ENCODE measurements around the gene ARHGEF26. TPM values are rescaled to one million over a fixed set of nuclear protein-coding genes. Genes with fewer than 3 reads are reported as not detected.

ARHGEF26 gene
- total RNA-seq, 1 donor from 2014 or later: not detected

GRCh38 chr3:154178172-154178571 lies 57.0 kb downstream of the ARHGEF26 start:
- ATAC-seq (ENCODE audit: low read depth): no peak
- no peaks in the 10 kb centered on the region for H3K4me1 Mint-ChIP-seq

GRCh38 chr3:154180836-154181691 lies 59.9 kb downstream of the ARHGEF26 start:
- intact Hi-C loops (cut with micrococcal nuclease): no loop called here
- Mint-ChIP-seq H3K4me1 (no peaks in the 10 kb centered on the region), H3K9me3 (peaks cover 3% of the 10 kb centered on the region), H3K27ac (no peak overlapping the region), H3K4me3 (no peak overlapping the region), H3K27me3 (no peaks in the 10 kb centered on the region), H3K36me3 (ENCODE audit: low read depth) (no peaks in the 10 kb centered on the region)
- DNase-seq: no peak
- no peak for ATAC-seq (ENCODE audit: low read depth)
- TF ChIP-seq CTCF (IDR thresholded peaks at IDR 0.05): no peak
- CTCF ChIA-PET: no interaction called here
- POLR2A ChIA-PET: no interaction called here

More at GRCh38 chr3:154178172-154178571, 57.0 kb downstream of the ARHGEF26 start:
- POLR2A ChIA-PET: no interaction called here
- DNase-seq: no peak
- H3K4me3 Mint-ChIP-seq: no peak overlapping the region
- H3K27ac Mint-ChIP-seq: no peak overlapping the region
- H3K27me3 Mint-ChIP-seq: no peaks in the 10 kb centered on the region
- intact Hi-C loops (cut with micrococcal nuclease): no loop called here
- no peak for TF ChIP-seq CTCF (IDR thresholded peaks at IDR 0.05)
- H3K36me3 Mint-ChIP-seq (ENCODE audit: low read depth): no peaks in the 10 kb centered on the region
- peaks cover 3% of the 10 kb centered on the region for H3K9me3 Mint-ChIP-seq
- CTCF ChIA-PET: no interaction called here

- TF ChIP-seq CTCF (IDR thresholded peaks at IDR 0.05): no peak
- H3K9me3 Mint-ChIP-seq: peaks cover 3% of the 10 kb centered on the region
- POLR2A ChIA-PET: no interaction called here
- H3K4me3 Mint-ChIP-seq: no peak overlapping the region
- intact Hi-C loops (cut with micrococcal nuclease): no loop called here
- no peak overlapping the region for H3K27ac Mint-ChIP-seq
- H3K4me1 Mint-ChIP-seq: no peaks in the 10 kb centered on the region
- CTCF ChIA-PET: no interaction called here
- no peaks in the 10 kb centered on the region for H3K36me3 Mint-ChIP-seq (ENCODE audit: low read depth)
- no peaks in the 10 kb centered on the region for H3K27me3 Mint-ChIP-seq
- ATAC-seq (ENCODE audit: low read depth) (no peak), DNase-seq (no peak)
Observed at GRCh38 chr3:154182322-154182922, 61.2 kb downstream of the ARHGEF26 start.

GRCh38 chr3:154182975-154183374 lies 61.8 kb downstream of the ARHGEF26 start:
- DNase-seq (no peak), ATAC-seq (ENCODE audit: low read depth) (no peak)
- Mint-ChIP-seq H3K4me3 (no peak overlapping the region), H3K9me3 (peaks cover 3% of the 10 kb centered on the region), H3K36me3 (ENCODE audit: low read depth) (no peaks in the 10 kb centered on the region), H3K27ac (no peak overlapping the region), H3K4me1 (no peaks in the 10 kb centered on the region), H3K27me3 (no peaks in the 10 kb centered on the region)
- no peak for TF ChIP-seq CTCF (IDR thresholded peaks at IDR 0.05)
- intact Hi-C loops (cut with micrococcal nuclease): no loop called here
- ChIA-PET CTCF (no interaction called here), POLR2A (no interaction called here)

GRCh38 chr3:154184582-154184981 lies 63.4 kb downstream of the ARHGEF26 start:
- no peak for DNase-seq
- no peak overlapping the region for H3K27ac Mint-ChIP-seq
- no peaks in the 10 kb centered on the region for H3K4me1 Mint-ChIP-seq
- ATAC-seq (ENCODE audit: low read depth): no peak
- H3K36me3 Mint-ChIP-seq (ENCODE audit: low read depth): no peaks in the 10 kb centered on the region
- intact Hi-C loops (cut with micrococcal nuclease): no loop called here
- H3K27me3 Mint-ChIP-seq: no peaks in the 10 kb centered on the region
- H3K9me3 Mint-ChIP-seq: peaks cover under 1% of the 10 kb centered on the region
- ChIA-PET POLR2A (no interaction called here), CTCF (no interaction called here)
- no peak overlapping the region for H3K4me3 Mint-ChIP-seq
- TF ChIP-seq CTCF (IDR thresholded peaks at IDR 0.05): no peak

Data from activated B cell treated with CpG ODN at 0.5 μM for 24 hours (primary cell).